ENCODE results near the gene TBC1D24.
"Not testable (repeated sequence)": the region's sequence is repeated elsewhere in the genome, so short reads cannot be mapped to it uniquely, and the experiment has no call there.

Gene TBC1D24

GRCh38 chr16:2469399-2470233 lies 5.3 kb upstream of the TBC1D24 start:
- peak; percentile 40 for DNase-seq

- no peak for DNase-seq
These were observed 4.7 kb upstream of the TBC1D24 start for GRCh38 chr16:2470234-2470601.

GRCh38 chr16:2470603-2471015 lies 4.3 kb upstream of the TBC1D24 start:
- DNase-seq, result peak; percentile 12

DNA sequence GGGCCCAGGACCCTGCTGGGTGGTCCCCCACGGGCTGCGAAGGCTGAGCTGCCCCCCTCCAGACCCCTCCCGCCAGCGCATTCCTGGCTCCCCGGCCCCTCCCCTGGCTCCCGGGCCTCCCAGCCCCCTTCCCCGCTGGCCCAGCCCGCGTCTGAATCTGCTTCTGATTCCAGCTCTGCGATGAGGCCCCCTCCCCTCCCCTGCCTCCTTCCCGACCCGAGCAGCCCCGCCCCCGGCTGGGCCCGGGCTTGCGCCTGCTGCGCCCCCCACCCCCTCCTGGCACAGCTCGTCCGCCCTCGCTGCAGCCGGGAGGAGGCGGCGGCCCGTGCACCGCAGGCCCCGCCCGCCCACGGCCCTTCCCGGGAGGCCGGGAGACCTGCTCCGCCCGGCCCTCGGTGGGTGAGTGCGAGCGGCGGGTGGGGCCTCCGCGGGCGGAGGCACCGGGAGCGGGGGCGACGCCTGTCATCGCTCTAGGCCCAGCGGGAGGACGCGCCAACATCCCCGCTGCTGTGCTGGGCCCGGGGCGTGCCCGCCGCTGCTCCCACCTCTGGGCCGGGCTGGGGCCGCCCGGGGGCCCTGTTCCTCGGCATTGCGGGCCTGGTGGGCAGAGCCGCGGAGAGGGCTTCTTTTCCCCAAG lies 3.8 kb upstream of the TBC1D24 start, which contains the start of gene NTN3:
Gene NTN3, plus strand, starts transcription at position 282 of the 637 bp plus-strand sequence. CDS start 405 bp downstream, outside the sequence.
- peak; percentile 21 for DNase-seq

DNA sequence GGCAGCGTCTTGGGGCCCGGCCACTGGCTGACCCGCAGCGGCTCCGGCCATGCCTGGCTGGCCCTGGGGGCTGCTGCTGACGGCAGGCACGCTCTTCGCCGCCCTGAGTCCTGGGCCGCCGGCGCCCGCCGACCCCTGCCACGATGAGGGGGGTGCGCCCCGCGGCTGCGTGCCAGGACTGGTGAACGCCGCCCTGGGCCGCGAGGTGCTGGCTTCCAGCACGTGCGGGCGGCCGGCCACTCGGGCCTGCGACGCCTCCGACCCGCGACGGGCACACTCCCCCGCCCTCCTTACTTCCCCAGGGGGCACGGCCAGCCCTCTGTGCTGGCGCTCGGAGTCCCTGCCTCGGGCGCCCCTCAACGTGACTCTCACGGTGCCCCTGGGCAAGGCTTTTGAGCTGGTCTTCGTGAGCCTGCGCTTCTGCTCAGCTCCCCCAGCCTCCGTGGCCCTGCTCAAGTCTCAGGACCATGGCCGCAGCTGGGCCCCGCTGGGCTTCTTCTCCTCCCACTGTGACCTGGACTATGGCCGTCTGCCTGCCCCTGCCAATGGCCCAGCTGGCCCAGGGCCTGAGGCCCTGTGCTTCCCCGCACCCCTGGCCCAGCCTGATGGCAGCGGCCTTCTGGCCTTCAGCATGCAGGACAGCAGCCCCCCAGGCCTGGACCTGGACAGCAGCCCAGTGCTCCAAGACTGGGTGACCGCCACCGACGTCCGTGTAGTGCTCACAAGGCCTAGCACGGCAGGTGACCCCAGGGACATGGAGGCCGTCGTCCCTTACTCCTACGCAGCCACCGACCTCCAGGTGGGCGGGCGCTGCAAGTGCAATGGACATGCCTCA lies 3.1 kb upstream of the TBC1D24 start:
- DNase-seq, result no peak

GRCh38 chr16:2472488-2472864 lies 2.5 kb upstream of the TBC1D24 start:
- DNase-seq, result no peak

DNA sequence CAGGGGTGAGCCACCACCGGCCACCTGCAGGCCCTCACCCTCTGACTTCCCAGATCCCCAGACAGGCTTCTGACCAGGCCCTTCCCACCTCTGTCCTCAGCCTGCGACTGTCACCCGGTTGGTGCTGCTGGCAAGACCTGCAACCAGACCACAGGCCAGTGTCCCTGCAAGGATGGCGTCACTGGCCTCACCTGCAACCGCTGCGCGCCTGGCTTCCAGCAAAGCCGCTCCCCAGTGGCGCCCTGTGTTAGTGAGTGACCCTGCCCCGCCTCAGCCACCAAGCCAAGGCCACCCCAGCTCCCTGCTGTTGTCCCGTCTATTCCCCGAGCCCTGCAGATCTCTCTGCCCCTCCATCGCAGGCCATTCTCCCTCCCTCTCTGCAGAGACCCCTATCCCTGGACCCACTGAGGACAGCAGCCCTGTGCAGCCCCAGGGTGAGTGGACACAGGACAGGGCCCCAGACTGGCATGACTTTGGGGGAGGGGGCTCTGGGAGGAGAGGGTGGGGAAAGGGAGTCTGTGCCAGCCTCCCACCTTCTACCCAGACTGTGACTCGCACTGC lies 2.0 kb upstream of the TBC1D24 start:
- no peak for DNase-seq

DNA sequence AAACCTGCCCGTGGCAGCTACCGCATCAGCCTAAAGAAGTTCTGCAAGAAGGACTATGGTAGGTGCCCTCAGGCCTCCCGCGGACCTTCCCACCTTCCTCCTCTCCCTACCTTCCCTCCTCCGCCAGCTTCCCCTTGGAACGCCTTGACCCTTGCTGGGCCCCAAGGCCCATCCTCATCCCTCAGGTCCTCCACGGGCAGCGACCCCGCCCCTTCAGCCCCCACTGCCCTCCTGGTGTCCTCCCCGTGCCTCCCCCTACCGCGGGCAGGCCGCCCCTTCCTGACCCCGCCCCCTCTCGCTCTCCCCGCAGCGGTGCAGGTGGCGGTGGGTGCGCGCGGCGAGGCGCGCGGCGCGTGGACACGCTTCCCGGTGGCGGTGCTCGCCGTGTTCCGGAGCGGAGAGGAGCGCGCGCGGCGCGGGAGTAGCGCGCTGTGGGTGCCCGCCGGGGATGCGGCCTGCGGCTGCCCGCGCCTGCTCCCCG lies 1.4 kb upstream of the TBC1D24 start:
- no peak for DNase-seq

- peak; percentile 27 for DNase-seq
These were observed 689 bp upstream of the TBC1D24 start for GRCh38 chr16:2473999-2474876.

- DNase-seq, result no peak
These were observed 752 bp downstream of the TBC1D24 start for GRCh38 chr16:2475413-2476344.

DNA sequence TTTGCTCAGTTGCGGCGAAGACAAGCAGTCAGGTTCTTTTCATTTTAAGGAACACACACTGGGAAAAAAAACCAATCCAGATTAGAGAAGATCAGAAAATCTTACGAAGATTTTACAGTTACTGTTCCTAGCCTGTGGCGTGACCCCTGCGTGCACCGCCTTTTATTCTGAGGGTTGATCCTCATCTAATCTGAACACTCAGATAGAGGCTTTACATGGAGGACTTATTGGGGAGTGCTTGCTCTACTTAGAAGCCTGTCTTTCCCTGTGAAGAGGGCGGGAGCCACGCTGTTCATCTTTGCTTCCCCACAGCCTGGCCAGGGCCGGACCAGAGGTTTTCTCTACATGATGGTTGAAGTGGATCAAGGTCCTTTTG lies 1.4 kb downstream of the TBC1D24 start:
- no peak for DNase-seq

GRCh38 chr16:2476741-2477140 lies 1.8 kb downstream of the TBC1D24 start:
- no peak for DNase-seq

- DNase-seq, result no peak
These were observed 2.4 kb downstream of the TBC1D24 start for GRCh38 chr16:2477327-2477726.

DNA sequence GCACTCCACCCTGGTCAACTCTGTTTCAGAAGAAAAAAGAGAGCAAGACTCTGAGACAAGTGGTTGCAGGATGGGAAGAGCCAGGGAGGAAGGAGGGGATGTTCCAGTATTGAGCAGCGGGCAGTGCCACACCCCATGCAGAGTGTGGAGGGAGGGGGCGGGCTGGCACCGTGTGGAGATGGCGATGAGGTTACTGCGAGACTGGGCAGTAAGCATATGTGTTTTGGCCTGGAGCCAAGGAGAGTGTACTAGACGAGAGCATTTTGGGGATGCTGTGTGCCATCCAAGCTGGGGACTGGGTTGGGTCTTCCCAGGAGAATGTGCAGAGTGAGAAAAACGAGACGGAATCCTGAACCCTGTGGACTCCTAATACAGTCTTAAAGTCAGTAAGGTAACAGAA lies 3.4 kb downstream of the TBC1D24 start:
- DNase-seq, result no peak

- DNase-seq, result not testable (repeated sequence)
These were observed 5.1 kb downstream of the TBC1D24 start for GRCh38 chr16:2479996-2480395.

GRCh38 chr16:2480948-2481347 lies 6.0 kb downstream of the TBC1D24 start:
- DNase-seq, result no peak

DNA sequence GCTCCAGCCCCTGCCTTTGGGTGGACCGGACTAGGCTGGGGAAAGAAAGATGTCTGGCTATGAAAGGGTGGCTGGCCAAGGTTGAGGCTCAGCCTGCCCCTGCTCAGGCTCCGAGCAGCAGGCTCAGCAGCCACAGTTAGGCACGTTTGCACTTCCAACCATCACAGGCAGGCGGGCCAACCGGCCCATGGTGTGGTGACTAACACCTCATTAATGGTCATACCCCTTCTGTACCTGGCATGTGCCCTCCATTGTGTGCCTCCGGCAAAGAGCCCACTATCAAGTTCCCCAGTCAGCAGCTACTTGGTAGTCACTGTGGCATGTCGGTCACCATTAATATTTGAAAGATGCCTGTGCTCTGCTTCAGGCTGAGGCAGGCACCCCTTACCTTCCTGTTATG lies 6.7 kb downstream of the TBC1D24 start:
- DNase-seq, result no peak

DNA sequence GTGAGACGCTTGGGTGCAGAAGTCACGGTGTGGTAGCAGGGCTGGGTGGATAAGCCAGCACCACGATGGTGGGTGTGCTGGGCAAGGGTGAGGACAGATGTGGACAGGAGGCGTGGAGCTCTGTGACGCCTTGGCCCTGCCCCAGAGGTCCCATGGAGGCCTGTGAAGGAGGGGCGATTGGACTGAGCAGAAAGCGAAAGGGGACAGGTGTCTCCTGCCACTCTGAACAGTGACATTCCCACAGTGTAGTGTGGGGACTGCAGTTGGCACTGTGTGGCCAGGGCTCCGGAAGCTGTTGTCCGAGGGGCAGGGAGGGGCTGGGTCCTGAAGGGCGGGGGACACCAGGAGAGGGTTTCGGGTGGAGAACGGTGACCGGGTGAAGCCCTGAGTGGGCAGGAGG lies 7.3 kb downstream of the TBC1D24 start:
- no peak for DNase-seq

GRCh38 chr16:2482708-2483534 lies 8.0 kb downstream of the TBC1D24 start:
- DNase-seq, result peak; percentile 45

All from DMS153 (cell line).